ENCODE results near the gene RNPEPL1. TPM values are rescaled to one million over a fixed set of nuclear protein-coding genes. Genes with fewer than 3 reads are reported as not detected.

RNPEPL1 gene
- total and polyA plus RNA-seq, 8 donors: 20.9 to 99.2 (median 27.8) TPM

DNA sequence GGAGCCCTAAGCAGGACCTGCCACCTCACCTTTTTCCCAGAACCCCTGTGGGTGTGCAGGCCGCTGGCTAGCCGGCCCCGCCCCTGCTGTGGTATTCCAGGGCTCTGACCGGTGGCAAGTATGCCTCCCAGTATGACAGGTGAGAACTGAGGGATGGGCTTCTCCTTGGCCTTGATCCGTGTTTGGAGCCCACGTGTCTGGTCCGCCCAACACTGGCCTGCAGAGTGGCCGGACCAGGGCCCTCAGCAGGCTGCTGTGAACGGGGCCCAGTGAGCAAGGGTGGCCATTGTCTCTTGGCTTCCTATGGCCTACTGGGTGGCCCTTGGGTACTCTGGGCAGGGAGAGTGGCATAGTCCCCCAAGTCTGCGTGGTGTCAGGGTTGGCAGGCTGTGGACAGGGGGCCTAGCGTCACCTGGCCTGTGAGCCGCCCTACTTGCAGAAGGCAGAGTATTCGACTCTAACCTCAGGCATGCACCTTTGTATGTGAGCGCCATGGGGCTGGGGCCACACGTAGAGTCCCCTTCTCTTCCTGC lies 1.8 kb downstream of the RNPEPL1 start:
- Histone ChIP-seq H3K27me3 (no peaks in the 10 kb centered on the region), H3K4me3 (peak overlapping the region in 1 of 2 donors; percentile 87), H3K9me3 (no peaks in the 10 kb centered on the region), H3K4me1 (peaks cover 36 to 60% of the 10 kb centered on the region in 2 donors), H3K36me3 (peaks cover 0 to 35% of the 10 kb centered on the region in 2 donors), H3K27ac (no peak overlapping the region)
- TF ChIP-seq, protein P1, sequence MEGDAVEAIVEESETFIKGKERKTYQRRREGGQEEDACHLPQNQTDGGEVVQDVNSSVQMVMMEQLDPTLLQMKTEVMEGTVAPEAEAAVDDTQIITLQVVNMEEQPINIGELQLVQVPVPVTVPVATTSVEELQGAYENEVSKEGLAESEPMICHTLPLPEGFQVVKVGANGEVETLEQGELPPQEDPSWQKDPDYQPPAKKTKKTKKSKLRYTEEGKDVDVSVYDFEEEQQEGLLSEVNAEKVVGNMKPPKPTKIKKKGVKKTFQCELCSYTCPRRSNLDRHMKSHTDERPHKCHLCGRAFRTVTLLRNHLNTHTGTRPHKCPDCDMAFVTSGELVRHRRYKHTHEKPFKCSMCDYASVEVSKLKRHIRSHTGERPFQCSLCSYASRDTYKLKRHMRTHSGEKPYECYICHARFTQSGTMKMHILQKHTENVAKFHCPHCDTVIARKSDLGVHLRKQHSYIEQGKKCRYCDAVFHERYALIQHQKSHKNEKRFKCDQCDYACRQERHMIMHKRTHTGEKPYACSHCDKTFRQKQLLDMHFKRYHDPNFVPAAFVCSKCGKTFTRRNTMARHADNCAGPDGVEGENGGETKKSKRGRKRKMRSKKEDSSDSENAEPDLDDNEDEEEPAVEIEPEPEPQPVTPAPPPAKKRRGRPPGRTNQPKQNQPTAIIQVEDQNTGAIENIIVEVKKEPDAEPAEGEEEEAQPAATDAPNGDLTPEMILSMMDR (IDR thresholded peaks at IDR 0.05): no peak
- DNase-seq: peak in 1 of 4 donors; percentile 34
- intact Hi-C loops (cut with DNase I): no loop called here
- no peak for ATAC-seq

DNA sequence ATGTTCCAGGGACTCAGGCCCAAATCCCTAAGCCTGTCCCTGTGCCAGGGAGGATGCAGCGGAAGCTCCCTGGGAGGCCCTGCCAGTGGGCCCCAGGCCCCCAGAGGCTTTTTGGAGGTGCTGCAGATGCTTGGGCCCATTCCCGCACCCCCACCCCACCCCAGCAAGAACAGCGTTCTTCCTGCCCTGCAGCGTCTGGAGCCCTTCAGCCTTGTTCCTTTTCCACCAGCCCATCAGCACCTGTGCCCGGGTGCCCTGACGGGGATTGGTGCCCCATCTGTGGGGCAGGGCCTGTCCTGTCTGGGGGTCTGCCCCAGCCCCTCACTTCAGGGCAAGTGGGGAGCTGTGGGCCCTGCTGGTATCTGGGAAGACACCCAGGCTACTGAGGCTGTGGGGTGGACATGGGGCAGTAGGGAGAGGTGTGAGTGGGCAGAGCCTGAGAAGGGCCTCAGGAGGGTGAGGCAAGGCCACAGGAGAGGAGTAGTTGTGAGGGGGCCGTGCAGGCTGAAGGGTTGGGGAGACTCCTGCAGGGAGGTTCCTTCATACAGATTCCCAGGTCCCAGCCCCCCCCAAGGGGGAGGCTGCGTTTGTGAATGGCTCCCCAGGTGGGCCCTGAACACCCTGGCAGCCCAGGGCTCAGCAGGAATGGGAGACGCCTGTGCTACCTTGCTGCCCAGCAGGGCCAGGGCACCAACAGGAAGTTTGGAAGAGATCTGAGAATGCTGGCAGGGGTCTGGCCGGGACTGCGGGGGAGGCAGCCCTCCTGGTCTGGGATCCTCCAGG lies 2.4 kb downstream of the RNPEPL1 start:
- DNase-seq: peak in 1 of 4 donors; percentile 28
- H3K27me3 ChIP-seq: no peaks in the 10 kb centered on the region
- H3K36me3 ChIP-seq: peaks cover 0 to 41% of the 10 kb centered on the region in 2 donors
- intact Hi-C loops (cut with DNase I): no loop called here
- TF ChIP-seq, protein P1 (IDR thresholded peaks at IDR 0.05): no peak
- no peak for ATAC-seq
- H3K4me3 ChIP-seq: peak overlapping the region in 1 of 2 donors; percentile 87
- peaks cover 29 to 53% of the 10 kb centered on the region in 2 donors for H3K4me1 ChIP-seq
- no peak overlapping the region for H3K27ac ChIP-seq
- H3K9me3 ChIP-seq: no peaks in the 10 kb centered on the region

DNA sequence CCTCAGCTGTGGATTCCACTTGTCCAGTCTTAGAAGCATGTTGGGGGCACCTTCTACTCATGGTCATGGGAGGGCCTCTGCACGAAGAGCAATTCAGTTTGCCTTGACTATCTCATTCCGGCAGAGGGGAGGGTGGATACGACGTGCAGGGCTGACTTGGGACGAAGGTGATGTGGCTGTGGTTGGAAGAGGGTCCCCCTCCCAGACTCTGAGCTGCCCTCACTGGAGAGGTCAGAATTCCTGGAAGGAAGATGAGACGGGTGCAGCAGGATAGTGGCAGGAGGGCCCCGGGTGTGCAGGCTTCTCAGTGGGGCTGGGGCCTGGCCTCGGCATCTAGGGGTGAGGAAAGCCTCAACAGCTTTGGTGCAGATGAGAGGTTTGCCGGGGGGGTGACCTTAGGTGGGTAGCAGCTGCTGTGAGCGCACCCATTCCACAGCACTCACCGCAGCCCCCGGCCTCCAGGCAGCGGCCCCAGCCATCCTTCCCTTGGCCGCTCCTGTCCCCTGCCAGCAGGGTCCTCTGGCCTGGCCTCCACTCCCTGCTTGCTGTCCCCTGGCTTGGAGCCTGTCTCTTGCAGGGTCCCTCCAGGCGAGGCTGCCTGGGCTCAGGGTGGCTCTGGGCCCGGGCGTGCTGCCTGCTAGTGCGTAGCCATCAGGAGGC lies 3.2 kb downstream of the RNPEPL1 start:
- peak in 1 of 4 donors; percentile 24 for DNase-seq
- no peak overlapping the region for H3K4me3 ChIP-seq
- H3K36me3 ChIP-seq: peaks cover 0 to 49% of the 10 kb centered on the region in 2 donors
- no peaks in the 10 kb centered on the region for H3K27me3 ChIP-seq
- TF ChIP-seq, protein P1 (IDR thresholded peaks at IDR 0.05): no peak
- intact Hi-C loops (cut with DNase I): no loop called here
- no peaks in the 10 kb centered on the region for H3K9me3 ChIP-seq
- H3K4me1 ChIP-seq: peaks cover 24 to 47% of the 10 kb centered on the region in 2 donors
- H3K27ac ChIP-seq: no peak overlapping the region
- ATAC-seq: no peak

DNA sequence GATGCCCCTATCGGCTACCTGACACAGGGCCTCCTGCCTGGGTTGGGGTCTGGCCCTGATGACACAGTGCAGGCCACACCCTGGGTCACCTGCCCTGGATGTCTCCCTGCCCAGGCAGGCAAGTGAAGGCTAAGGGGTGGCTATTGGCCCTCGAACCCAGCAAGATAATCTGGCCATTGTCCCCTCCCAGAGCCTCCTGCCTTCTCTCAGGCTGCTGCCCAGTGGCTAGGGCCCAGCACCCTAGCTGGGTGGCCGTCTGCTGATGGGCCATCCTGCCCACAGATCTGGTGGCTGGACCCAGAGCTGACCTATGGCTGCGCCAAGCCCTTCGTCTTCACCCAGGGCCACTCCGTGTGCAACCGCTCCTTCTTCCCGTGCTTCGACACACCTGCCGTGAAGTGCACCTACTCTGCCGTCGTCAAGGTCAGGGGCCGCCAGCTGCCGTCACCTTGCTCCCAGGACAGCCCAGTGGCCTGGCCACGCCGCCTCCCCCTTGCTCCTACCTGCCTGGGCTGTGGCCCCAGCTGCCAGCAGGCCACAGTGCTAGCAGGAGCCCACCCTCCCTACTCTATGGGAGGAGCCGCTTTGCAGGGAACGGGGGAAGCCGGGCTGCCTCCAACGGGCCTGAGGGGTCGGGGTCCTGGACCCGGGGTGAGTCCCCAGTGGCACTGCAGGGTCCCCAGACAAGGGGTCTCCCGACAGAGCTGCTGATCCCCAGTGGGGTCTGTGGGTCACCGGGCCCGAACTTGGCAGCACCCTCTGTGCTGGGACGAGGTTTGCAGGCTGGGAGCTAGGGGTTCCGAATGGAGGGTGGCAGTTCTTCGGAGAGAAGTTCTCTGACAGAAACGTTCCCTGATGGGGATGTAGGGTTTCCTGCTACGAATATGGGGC lies 4.1 kb downstream of the RNPEPL1 start:
- Histone ChIP-seq H3K4me3 (no peak overlapping the region), H3K36me3 (peaks cover 0 to 58% of the 10 kb centered on the region in 2 donors), H3K27ac (no peak overlapping the region), H3K9me3 (no peaks in the 10 kb centered on the region), H3K4me1 (peaks cover 16 to 41% of the 10 kb centered on the region in 2 donors), H3K27me3 (no peaks in the 10 kb centered on the region)
- ATAC-seq (no peak), DNase-seq (peak in 1 of 4 donors; percentile 26)
- intact Hi-C loops (cut with DNase I): no loop called here
- TF ChIP-seq, protein P1 (IDR thresholded peaks at IDR 0.05): no peak
